Caco-2 (cell line): ENCODE measurements around the gene SAMSN1. TPM values are rescaled to one million over a fixed set of nuclear protein-coding genes. Genes with fewer than 3 reads are reported as not detected.
"Not testable (repeated sequence)": the region's sequence is repeated elsewhere in the genome, so short reads cannot be mapped to it uniquely, and the experiment has no call there.

Experiments used
- BruUV-seq: library from RNA; stranded (reverse); fragments of 400-500 nt; replicated peaks from 2 replicates; lab custom pipeline; 2021; lab: Mats Ljungman, UMichigan
- CTCF ChIA-PET: fragments of 300-600 bp; sonication (Branson Sonifier 250); formaldehyde crosslinking; loops from one replicate; lab custom pipeline; 2022; ENCODE audit warnings: antibody characterized with exemption; lab: Charles Lee
- POLR2A ChIA-PET: fragments of 300-600 bp; sonication (Branson Sonifier 250); formaldehyde crosslinking; loops from one replicate; lab custom pipeline; 2022; ENCODE audit warnings: antibody characterized with exemption; lab: Charles Lee
- DNase-seq, 2 experiments: peaks; one replicate each; pipeline versions ENCODE4 v3.0.0 to v3.0.0-alpha.2; 2020 to 2022
- H3K27me3 ChIP-seq: replicated peaks from 2 replicates; pipeline ENCODE4 v1.6.0; 2011; ENCODE audit warnings: low read length; ENCODE audit not compliant: control insufficient read depth, insufficient read depth
- H3K36me3 ChIP-seq: 2 replicates; pipeline ENCODE4 v1.5.1; 2011; ENCODE audit warnings: low read length; ENCODE audit not compliant: control insufficient read depth, insufficient read depth
- H3K4me1 ChIP-seq: fragments of 250-450 bp; sonication (Bioruptor Pico); 2 replicates; pipeline ENCODE4 v1.5.1; 2020; ENCODE audit warnings: mild to moderate bottlenecking
- H3K4me3 ChIP-seq: 2 replicates; pipeline ENCODE4 v1.5.1; 2011; ENCODE audit warnings: low read depth, mild to moderate bottlenecking, control low read depth, low read length
- H3K9me3 ChIP-seq: fragments of 250-450 bp; sonication (Bioruptor Pico); 2 replicates; pipeline ENCODE4 v1.5.1; 2020; ENCODE audit warnings: mild to moderate bottlenecking, moderate library complexity
- H3K27ac Mint-ChIP-seq: one replicate; pipeline ENCODE4 v1.8.0; 2022; ENCODE audit warnings: mixed read lengths; ENCODE audit not compliant: unreplicated experiment
- H3K27me3 Mint-ChIP-seq: one replicate; pipeline ENCODE4 v1.8.0; 2022; ENCODE audit warnings: mixed read lengths; ENCODE audit not compliant: insufficient read depth, unreplicated experiment
- H3K36me3 Mint-ChIP-seq: one replicate; pipeline ENCODE4 v1.8.0; 2022; ENCODE audit warnings: mild to moderate bottlenecking, mixed read lengths; ENCODE audit not compliant: insufficient read depth, unreplicated experiment
- H3K4me1 Mint-ChIP-seq: one replicate; pipeline ENCODE4 v1.8.0; 2022; ENCODE audit warnings: low read depth, mixed read lengths; ENCODE audit not compliant: unreplicated experiment
- H3K4me3 Mint-ChIP-seq: one replicate; pipeline ENCODE4 v1.8.0; 2022; ENCODE audit warnings: mild to moderate bottlenecking, moderate library complexity, mixed read lengths; ENCODE audit not compliant: unreplicated experiment
- H3K9me3 Mint-ChIP-seq: one replicate; pipeline ENCODE4 v1.8.0; 2022; ENCODE audit warnings: mixed read lengths; ENCODE audit not compliant: unreplicated experiment
- CTCF ChIP-seq, 2 experiments: fragments of 200-600 bp in 1 of 2; IDR thresholded peaks; 1 replicate in 1 of 2; 2 replicates in 1 of 2; pipeline versions ENCODE4 v1.5.1 to v1.8.0; 2011 to 2022; ENCODE audit warnings: antibody characterized with exemption in 1 of 2, control low read depth in 1 of 2, inconsistent platforms in 1 of 2, low read depth in 1 of 2, low read length in 1 of 2, mild to moderate bottlenecking in 1 of 2, moderate library complexity in 1 of 2; ENCODE audit not compliant: insufficient read depth in 1 of 2, severe bottlenecking in 1 of 2, unreplicated experiment in 1 of 2
- intact Hi-C: fragments of 100-400 bp; cut with micrococcal nuclease; formaldehyde crosslinking; loops from one replicate; pipeline ENCODE4 v1.10.0; 2022; ENCODE audit not compliant: unreplicated experiment
- total RNA-seq: library from RNA; stranded (reverse); gene quantifications from 2 replicates; pipeline ENCODE4 v1.2.3, GENCODE V29; 2022

SAMSN1 gene
- total RNA-seq, 1 experiment from 2014 or later, result not detected

- POLR2A ChIA-PET, result no interaction called here
- H3K27me3 ChIP-seq, result no peaks in the 10 kb centered on the region
- intact Hi-C loops, result loop anchor here (10.0 kb wide), 1 partner anchor 216 kb away; no protein-coding TSS in a partner anchor
- Mint-ChIP-seq H3K4me3 (no peak overlapping the region), H3K4me1 (no peaks in the 10 kb centered on the region), H3K9me3 (no peaks in the 10 kb centered on the region), H3K36me3 (no peaks in the 10 kb centered on the region), H3K27ac (no peak overlapping the region), H3K27me3 (peaks cover 5% of the 10 kb centered on the region)
- no peaks in the 10 kb centered on the region for H3K9me3 ChIP-seq
- no peaks in the 10 kb centered on the region for H3K4me1 ChIP-seq
- H3K4me3 ChIP-seq, result no peak overlapping the region
- BruUV-seq, result no TSS peak
- CTCF ChIA-PET, result no interaction called here
- TF ChIP-seq CTCF (IDR thresholded peaks at IDR 0.05; ENCODE audit: insufficient read depth in 1 of 2, low read depth in 1 of 2, low read length in 1 of 2, severe bottlenecking in 1 of 2, unreplicated experiment in 1 of 2), result no peak
- no peaks in the 10 kb centered on the region for H3K36me3 ChIP-seq
- no peak for DNase-seq
Observed at GRCh38 chr21:14519000-14519399, 27.1 kb downstream of the SAMSN1 start.

GRCh38 chr21:14513804-14514203 lies 32.3 kb downstream of the SAMSN1 start:
- H3K4me3 Mint-ChIP-seq, result no peak overlapping the region
- no peaks in the 10 kb centered on the region for H3K9me3 ChIP-seq
- ChIA-PET CTCF (no interaction called here), POLR2A (no interaction called here)
- H3K36me3 Mint-ChIP-seq, result no peaks in the 10 kb centered on the region
- no peak overlapping the region for H3K4me3 ChIP-seq
- no TSS peak for BruUV-seq
- H3K4me1 ChIP-seq, result no peaks in the 10 kb centered on the region
- no peaks in the 10 kb centered on the region for H3K27me3 ChIP-seq
- no peak overlapping the region for H3K27ac Mint-ChIP-seq
- intact Hi-C loops, result loop anchor here (10.0 kb wide), 1 partner anchor 221 kb away; no protein-coding TSS in a partner anchor
- peaks cover 6% of the 10 kb centered on the region for H3K27me3 Mint-ChIP-seq
- H3K4me1 Mint-ChIP-seq, result peaks cover 7% of the 10 kb centered on the region
- DNase-seq, result no peak
- no peak for TF ChIP-seq CTCF (IDR thresholded peaks at IDR 0.05; ENCODE audit: insufficient read depth in 1 of 2, low read depth in 1 of 2, low read length in 1 of 2, severe bottlenecking in 1 of 2, unreplicated experiment in 1 of 2)
- H3K9me3 Mint-ChIP-seq, result no peaks in the 10 kb centered on the region
- no peaks in the 10 kb centered on the region for H3K36me3 ChIP-seq

- H3K9me3 ChIP-seq, CTCF ChIA-PET, H3K27me3 ChIP-seq, DNase-seq, POLR2A ChIA-PET, H3K27ac Mint-ChIP-seq, H3K4me3 Mint-ChIP-seq, H3K9me3 Mint-ChIP-seq, H3K4me1 ChIP-seq, intact Hi-C loops, H3K36me3 ChIP-seq, H3K36me3 Mint-ChIP-seq, BruUV-seq, H3K4me1 Mint-ChIP-seq, H3K4me3 ChIP-seq, H3K27me3 Mint-ChIP-seq: not testable (repeated sequence)
Observed at GRCh38 chr21:14506859-14507457, 39.2 kb downstream of the SAMSN1 start.
